HepG2 (cell line): Measurements from ENCODE around the gene DTNA. TPM values are rescaled to one million over a fixed set of nuclear protein-coding genes. Genes with fewer than 3 reads are reported as not detected.

Experiments used
- ATAC-seq: fragments of 200-7000 bp; cut with Tn5 transposase; 3 replicates; pipeline ENCODE4 v1.9.1; 2020; ENCODE audit warnings: mild to moderate bottlenecking, moderate library complexity
- BruUV-seq: library from RNA; stranded (reverse); fragments of 400-500 nt; replicated peaks from 2 replicates; lab custom pipeline; 2021; lab: Mats Ljungman, UMichigan
- CTCF ChIA-PET: fragments of 300-600 bp; formaldehyde crosslinking; extraction: SDS; loops from one replicate; lab custom pipeline; 2021; ENCODE audit warnings: low total read pairs, inconsistent platforms, low intra/inter-chr PET ratio; lab: Yijun Ruan, JAX
- POLR2A ChIA-PET: fragments of 350-600 bp; sonication (Branson Sonifier 250); formaldehyde crosslinking; loops from one replicate; lab custom pipeline; 2020; ENCODE audit warnings: antibody characterized with exemption, inconsistent platforms; lab: Yijun Ruan, JAX
- DNase-seq: peaks from one replicate; pipeline ENCODE4 v3.0.0-alpha.2; 2015; ENCODE audit warnings: low spot score
- FAIRE-seq: peaks from 3 replicates; lab custom pipeline; 2011; peaks lifted over from hg19 to GRCh38; lab: Jason Lieb, UNC
- H2AFZ ChIP-seq: one replicate; pipeline ENCODE4 v1.6.1; 2011; ENCODE audit warnings: low read length, inconsistent platforms
- H3K27ac ChIP-seq: fragments of 300-600 bp; 3 replicates; pipeline ENCODE4 v1.8.0; 2011; ENCODE audit warnings: mixed run types, mild to moderate bottlenecking, mixed read lengths, low read length, inconsistent platforms; ENCODE audit not compliant: insufficient read depth; ENCODE audit errors: extremely low read length
- H3K27me3 ChIP-seq, 2 experiments: fragments of 200-600 bp in 1 of 2; 2 replicates in 1 of 2; 3 replicates in 1 of 2; pipeline versions ENCODE4 v1.6.0 to v1.8.0; 2011; ENCODE audit warnings: low read length in 2 of 2, mild to moderate bottlenecking in 2 of 2, moderate library complexity in 2 of 2, inconsistent platforms in 1 of 2; ENCODE audit not compliant: insufficient read depth in 2 of 2, control insufficient read depth in 1 of 2
- H3K36me3 ChIP-seq, 2 experiments: fragments of 200-600 bp in 1 of 2; replicated peaks in 1 of 2; 2 replicates in 1 of 2; 3 replicates in 1 of 2; pipeline versions ENCODE4 v1.5.1 to v1.8.0; 2011; ENCODE audit warnings: low read length in 2 of 2, inconsistent platforms in 1 of 2; ENCODE audit not compliant: insufficient read depth in 2 of 2, control insufficient read depth in 1 of 2
- H3K4me1 ChIP-seq: 2 replicates; pipeline ENCODE4 v1.5.1; 2012; ENCODE audit warnings: low read length, inconsistent platforms; ENCODE audit not compliant: insufficient read depth
- H3K4me2 ChIP-seq: 2 replicates; pipeline ENCODE4 v1.6.0; 2011; ENCODE audit warnings: low read depth, low read length, inconsistent platforms
- H3K4me3 ChIP-seq, 3 experiments: fragments of 200-600 bp in 1 of 3; sonication (generic), shearing (Covaris generic) in 1 of 3; replicated peaks in 1 of 3; 2 replicates each; pipeline ENCODE4 v1.5.1; 2011 to 2016; ENCODE audit warnings: low read length in 3 of 3, inconsistent platforms in 2 of 3, low read depth in 2 of 3, mild to moderate bottlenecking in 2 of 3, control low read depth in 1 of 3, mixed read lengths in 1 of 3; ENCODE audit not compliant: insufficient read depth in 1 of 3
- H3K79me2 ChIP-seq: one replicate; pipeline ENCODE4 v1.6.1; 2011; ENCODE audit warnings: low read length, inconsistent platforms; ENCODE audit not compliant: insufficient read depth
- H3K9ac ChIP-seq: 2 replicates; pipeline ENCODE4 v1.6.0; 2011; ENCODE audit warnings: mild to moderate bottlenecking, low read depth, low read length, inconsistent platforms; ENCODE audit not compliant: insufficient read depth
- H3K9me3 ChIP-seq: 2 replicates; pipeline ENCODE4 v1.5.1; 2012; ENCODE audit warnings: mild to moderate bottlenecking, low read length
- H4K20me1 ChIP-seq: 2 replicates; pipeline ENCODE4 v1.6.0; 2011; ENCODE audit warnings: inconsistent platforms, mild to moderate bottlenecking, low read length, moderate library complexity; ENCODE audit not compliant: insufficient read depth
- HOXD1 ChIP-seq: sonication (generic); formaldehyde crosslinking; IDR thresholded peaks from 2 replicates; pipeline ENCODE4 v1.5.0; 2020; ENCODE audit warnings: missing genetic modification reagents
- IKZF5 ChIP-seq: IDR thresholded peaks from 2 replicates; pipeline ENCODE4 v1.6.1; 2018; ENCODE audit warnings: missing genetic modification reagents, mild to moderate bottlenecking, missing compliant biosample characterization
- JUN ChIP-seq: sonication (generic); formaldehyde crosslinking; IDR thresholded peaks from 2 replicates; pipeline ENCODE4 v1.4.0; 2020; ENCODE audit warnings: mild to moderate bottlenecking, missing genetic modification reagents
- KMT2B ChIP-seq: IDR thresholded peaks from 2 replicates; pipeline ENCODE4 v1.6.1; 2016; ENCODE audit warnings: missing genetic modification reagents, missing compliant biosample characterization
- LBX2 ChIP-seq: sonication (generic); formaldehyde crosslinking; IDR thresholded peaks from 2 replicates; pipeline ENCODE4 v1.5.0; 2020; ENCODE audit warnings: missing genetic modification reagents, mild to moderate bottlenecking, borderline replicate concordance
- NFIC ChIP-seq: IDR thresholded peaks from 2 replicates; pipeline ENCODE4 v1.6.1; 2012; ENCODE audit warnings: mild to moderate bottlenecking, low read length, inconsistent platforms
- POLR2AphosphoS5 ChIP-seq: IDR thresholded peaks from 2 replicates; pipeline ENCODE4 v1.6.1; 2012; ENCODE audit warnings: low read depth, low read length
- PPARG ChIP-seq: conservative IDR thresholded peaks from 2 replicates; pipeline ENCODE4 v1.6.1; 2016; ENCODE audit warnings: missing biosample characterization, missing genetic modification reagents
- RELA ChIP-seq: sonication (generic); formaldehyde crosslinking; IDR thresholded peaks from 2 replicates; pipeline ENCODE4 v1.4.0; 2020; ENCODE audit warnings: missing genetic modification reagents
- RNF2 ChIP-seq: fragments of 450-650 bp; conservative IDR thresholded peaks from 2 replicates; pipeline ENCODE4 v1.6.1; 2016; ENCODE audit warnings: low read depth
- TRIM22 ChIP-seq: fragments of 450-650 bp; IDR thresholded peaks from 2 replicates; pipeline ENCODE4 v1.6.1; 2017
- ZFX ChIP-seq: sonication (generic); formaldehyde crosslinking; IDR thresholded peaks from 2 replicates; pipeline ENCODE4 v1.4.0; 2020; ENCODE audit warnings: mild to moderate bottlenecking, low read depth, missing genetic modification reagents, moderate library complexity
- ZNF138 ChIP-seq: sonication (generic); formaldehyde crosslinking; IDR thresholded peaks from 2 replicates; pipeline ENCODE4 v1.5.0; 2020; ENCODE audit warnings: mild to moderate bottlenecking, low read depth, missing genetic modification reagents
- ZNF563 ChIP-seq: sonication (generic); formaldehyde crosslinking; IDR thresholded peaks from 2 replicates; pipeline ENCODE4 v1.8.0; 2022; ENCODE audit warnings: mild to moderate bottlenecking, moderate library complexity, missing genetic modification reagents
- ZNF589 ChIP-seq: sonication (generic); formaldehyde crosslinking; conservative IDR thresholded peaks from 2 replicates; pipeline ENCODE4 v1.8.0; 2022; ENCODE audit warnings: mild to moderate bottlenecking, moderate library complexity, missing genetic modification reagents
- ZNF7 ChIP-seq: IDR thresholded peaks from 2 replicates; pipeline ENCODE4 v1.6.1; 2016; ENCODE audit warnings: missing biosample characterization, missing genetic modification reagents
- ZNF710 ChIP-seq: sonication (generic); formaldehyde crosslinking; IDR thresholded peaks from 2 replicates; pipeline ENCODE4 v1.5.0; 2020; ENCODE audit warnings: mild to moderate bottlenecking, missing genetic modification reagents, borderline replicate concordance
- ZNF788 ChIP-seq: sonication (generic); formaldehyde crosslinking; IDR thresholded peaks from 2 replicates; pipeline ENCODE4 v1.5.0; 2020; ENCODE audit warnings: mild to moderate bottlenecking, missing genetic modification reagents, borderline replicate concordance
- WGBS: methylation state at CpG from one replicate; pipeline ENCODE4 v1.1.6; 2017; ENCODE audit warnings: low lambda C conversion rate; 5-methylcytosine and 5-hydroxymethylcytosine counted together
- in situ Hi-C: cut with HindIII; loops from 2 replicates; pipeline ENCODE4 v1.10.0; 2017; ENCODE audit warnings: low pct_unique_long_range_greater_than_20kb; ENCODE audit not compliant: extremely low pct_ligation_motif_present
- intact Hi-C: fragments of 100-400 bp; cut with micrococcal nuclease; formaldehyde crosslinking; loops from one replicate; pipeline ENCODE4 v1.10.0; 2022; ENCODE audit not compliant: unreplicated experiment
- polyA plus RNA-seq, 8 experiments: library from polyadenylated mRNA; depleted of rRNA in 3 of 8; stranded (reverse) in 7 of 8; unstranded in 1 of 8; fragments of >200 nt; fragmentation: Illumina TruSeq in 4 of 8; extraction: Trizol in 4 of 8; gene quantifications; 2 replicates each; pipeline versions ENCODE4 v1.2.1 to v1.2.3, GENCODE V29; 2011 to 2016; ENCODE audit warnings: low read depth in 4 of 8, missing spikeins in 1 of 8, mixed read lengths in 1 of 8; ENCODE audit not compliant: insufficient read depth in 1 of 8
- total RNA-seq, 5 experiments: library from RNA; depleted of rRNA; stranded (reverse); fragments of >200 nt; fragmentation: Illumina TruSeq; extraction: Trizol; gene quantifications; 2 replicates each; pipeline ENCODE4 v1.2.3, GENCODE V29; 2016; ENCODE audit warnings: low read depth in 1 of 5

DTNA gene
- total and polyA plus RNA-seq, 2 of the 13 experiments (the other 11 are each of a cell fraction or from before 2014, with no cell fraction given) = 8.5 to 29.0 TPM

- Histone ChIP-seq H3K9me3 (no peaks in the 10 kb centered on the region), H3K27ac (no peak overlapping the region), H3K79me2 (no peaks in the 10 kb centered on the region), H4K20me1 (no peaks in the 10 kb centered on the region), H3K4me2 (no peak overlapping the region), H2AFZ (no peak overlapping the region), H3K27me3 (no peaks in the 10 kb centered on the region), H3K4me3 (no peak overlapping the region), H3K4me1 (no peaks in the 10 kb centered on the region), H3K9ac (no peak overlapping the region), H3K36me3 (no peaks in the 10 kb centered on the region)
- TF ChIP-seq HOXD1 (CRISPR knock-in tag) (no peak), ZNF7 (no peak), TRIM22 (no peak), JUN (no peak), ZNF138 (CRISPR knock-in tag) (no peak), LBX2 (no peak), POLR2AphosphoS5 (no peak), IKZF5 (CRISPR knock-in tag) (no peak), KMT2B (CRISPR knock-in tag) (no peak), ZNF589 (CRISPR knock-in tag) (no peak), NFIC (no peak), ZNF563 (CRISPR knock-in tag) (no peak), PPARG (CRISPR knock-in tag) (no peak), ZNF788 (no peak), RELA (CRISPR knock-in tag) (no peak), ZNF710 (no peak), RNF2 (no peak), ZFX (CRISPR knock-in tag) (no peak)
- FAIRE-seq = no peak
- DNase-seq = no peak
- 88% methylated on average over 2 of the region's 2 CpGs for WGBS
- intact Hi-C loops = no loop called here
- in situ Hi-C loops = no loop called here
- CTCF ChIA-PET = no interaction called here
- no peak for ATAC-seq
- BruUV-seq = no TSS peak
- POLR2A ChIA-PET = no interaction called here
Measured at GRCh38 chr18:34772887-34773286, 62.8 kb downstream of the DTNA start.
